ENCODE data around the gene CHST5.

DNA sequence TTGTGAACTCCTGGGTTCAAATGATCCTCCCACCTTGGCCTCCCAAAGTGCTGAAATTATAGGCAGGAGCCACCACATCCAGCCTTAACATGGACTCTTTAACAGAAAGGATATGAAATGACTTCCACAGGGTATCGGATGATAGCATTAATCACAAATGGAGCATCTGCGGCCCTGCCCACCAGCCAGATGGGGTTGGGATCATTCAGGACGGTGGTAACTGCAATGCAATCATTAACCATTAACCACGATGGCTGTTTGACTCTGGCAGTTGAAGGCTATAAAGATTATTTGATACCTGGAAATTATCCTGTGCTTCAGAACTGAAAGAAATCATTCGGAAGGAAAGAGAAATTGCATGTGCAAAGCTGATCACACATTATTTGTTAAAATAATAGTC lies 5.3 kb upstream of the CHST5 start:
- TF ChIP-seq, protein P1, sequence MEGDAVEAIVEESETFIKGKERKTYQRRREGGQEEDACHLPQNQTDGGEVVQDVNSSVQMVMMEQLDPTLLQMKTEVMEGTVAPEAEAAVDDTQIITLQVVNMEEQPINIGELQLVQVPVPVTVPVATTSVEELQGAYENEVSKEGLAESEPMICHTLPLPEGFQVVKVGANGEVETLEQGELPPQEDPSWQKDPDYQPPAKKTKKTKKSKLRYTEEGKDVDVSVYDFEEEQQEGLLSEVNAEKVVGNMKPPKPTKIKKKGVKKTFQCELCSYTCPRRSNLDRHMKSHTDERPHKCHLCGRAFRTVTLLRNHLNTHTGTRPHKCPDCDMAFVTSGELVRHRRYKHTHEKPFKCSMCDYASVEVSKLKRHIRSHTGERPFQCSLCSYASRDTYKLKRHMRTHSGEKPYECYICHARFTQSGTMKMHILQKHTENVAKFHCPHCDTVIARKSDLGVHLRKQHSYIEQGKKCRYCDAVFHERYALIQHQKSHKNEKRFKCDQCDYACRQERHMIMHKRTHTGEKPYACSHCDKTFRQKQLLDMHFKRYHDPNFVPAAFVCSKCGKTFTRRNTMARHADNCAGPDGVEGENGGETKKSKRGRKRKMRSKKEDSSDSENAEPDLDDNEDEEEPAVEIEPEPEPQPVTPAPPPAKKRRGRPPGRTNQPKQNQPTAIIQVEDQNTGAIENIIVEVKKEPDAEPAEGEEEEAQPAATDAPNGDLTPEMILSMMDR (conservative IDR thresholded peaks at IDR 0.05; ENCODE audit: low read depth in 2 of 2): no peak
- TF ChIP-seq EZH2 (IDR thresholded peaks at IDR 0.05; ENCODE audit: low read depth, unreplicated experiment) (no peak), POLR2AphosphoS5 (IDR thresholded peaks at IDR 0.05; ENCODE audit: low read depth) (no peak)

All from GM23338 (cell line).